Fibroblast of the conjunctiva (primary cell): Measurements from ENCODE around the gene ZACN.

Experiments used
- DNase-seq: peaks from one replicate; pipeline ENCODE4 v3.0.0-alpha.2; 2010; ENCODE audit warnings: low read depth

The ZACN gene

DNA sequence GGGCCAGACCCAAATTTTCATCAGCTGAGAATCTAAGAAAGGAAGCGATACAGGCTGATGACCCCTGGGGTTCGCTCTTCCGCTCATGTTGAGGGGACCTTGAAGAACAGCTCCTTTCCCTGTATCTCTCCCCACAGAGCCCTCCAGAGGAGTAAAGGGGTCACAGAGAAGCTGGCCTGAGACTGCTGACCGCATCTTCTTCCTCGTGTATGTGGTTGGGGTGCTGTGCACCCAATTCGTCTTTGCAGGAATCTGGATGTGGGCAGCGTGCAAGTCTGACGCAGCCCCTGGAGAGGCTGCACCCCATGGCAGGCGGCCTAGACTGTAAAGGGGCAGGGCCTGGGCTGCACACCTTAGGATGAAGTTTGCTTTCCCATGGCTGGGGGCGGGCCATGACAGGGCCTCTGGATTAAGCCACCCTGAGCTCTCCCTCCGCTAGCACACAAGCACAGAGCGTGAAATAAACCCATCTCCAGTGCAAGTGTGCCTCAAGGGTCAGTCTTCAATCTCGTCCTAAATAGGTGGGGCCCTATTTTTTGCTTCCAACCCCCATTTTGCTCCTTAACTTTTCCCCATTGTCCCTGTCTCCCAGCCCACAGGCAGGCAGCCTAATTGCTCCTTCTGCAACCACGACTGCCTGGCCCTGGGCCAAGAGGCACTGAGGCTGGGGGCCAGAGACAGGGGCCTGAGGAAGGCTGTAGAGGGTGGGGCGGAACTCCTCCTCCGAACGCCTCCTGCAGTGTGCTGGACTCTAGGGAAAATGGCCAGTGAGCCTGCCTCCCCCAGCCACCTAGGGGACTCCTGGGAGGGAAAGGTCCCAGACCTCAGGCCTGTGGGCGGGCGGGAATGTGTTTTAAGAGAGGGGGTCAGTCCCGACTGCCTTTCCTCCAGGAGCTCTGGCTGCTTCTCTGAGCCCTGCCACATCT, 3.6 kb downstream of the ZACN start:
- DNase-seq, result no peak

- DNase-seq, result no peak
These were observed 4.7 kb downstream of the ZACN start for GRCh38 chr17:76083536-76084182.

- no peak for DNase-seq
These were observed 6.2 kb downstream of the ZACN start for GRCh38 chr17:76085066-76085730.

- no peak for DNase-seq
These were observed 6.9 kb downstream of the ZACN start for GRCh38 chr17:76085731-76086366.

GRCh38 chr17:76086384-76086783, 7.4 kb downstream of the ZACN start:
- no peak for DNase-seq

- no peak for DNase-seq
These were observed 8.5 kb downstream of the ZACN start for GRCh38 chr17:76087531-76087930.

DNA sequence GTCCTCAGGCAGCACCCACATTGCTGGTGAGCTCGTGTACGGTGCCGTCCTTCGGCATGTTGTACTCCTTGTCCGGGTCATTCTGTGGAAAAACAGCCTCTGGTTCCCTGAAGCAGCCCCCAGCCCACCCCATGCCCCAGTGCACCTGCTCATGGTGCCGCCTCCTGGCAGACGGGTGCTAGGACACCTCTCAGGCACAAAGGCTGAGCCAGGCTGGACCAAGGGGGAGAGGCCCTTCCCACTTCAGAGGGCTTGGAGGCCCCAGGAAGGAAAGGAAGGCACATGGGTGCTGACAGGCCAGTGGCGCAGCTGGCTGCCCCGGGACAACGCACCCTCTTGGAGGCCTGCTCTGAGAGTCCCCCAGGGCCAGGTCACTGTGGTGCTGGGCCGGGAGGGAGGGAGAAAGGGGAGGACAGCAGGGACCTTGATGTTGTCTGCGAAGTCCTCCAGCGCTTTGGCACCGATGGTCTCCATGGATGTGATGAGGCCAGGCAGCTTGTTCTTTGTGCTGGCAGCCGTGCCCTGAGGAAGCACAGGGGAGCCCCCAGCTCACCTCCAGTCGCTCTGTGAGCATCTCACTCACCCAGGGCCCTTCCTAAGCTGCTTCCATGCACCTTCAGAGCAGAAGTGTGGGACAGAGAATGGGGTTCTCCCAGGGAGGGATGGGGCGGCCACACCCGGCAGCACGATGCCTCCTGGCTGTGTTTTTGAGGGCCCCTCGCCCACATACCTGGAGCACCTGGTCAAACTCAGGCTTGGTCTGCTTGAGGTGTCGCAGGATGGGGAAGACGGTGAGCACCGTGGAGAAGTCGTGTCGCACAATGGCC, 9.3 kb downstream of the ZACN start:
- DNase-seq, result no peak

DNA sequence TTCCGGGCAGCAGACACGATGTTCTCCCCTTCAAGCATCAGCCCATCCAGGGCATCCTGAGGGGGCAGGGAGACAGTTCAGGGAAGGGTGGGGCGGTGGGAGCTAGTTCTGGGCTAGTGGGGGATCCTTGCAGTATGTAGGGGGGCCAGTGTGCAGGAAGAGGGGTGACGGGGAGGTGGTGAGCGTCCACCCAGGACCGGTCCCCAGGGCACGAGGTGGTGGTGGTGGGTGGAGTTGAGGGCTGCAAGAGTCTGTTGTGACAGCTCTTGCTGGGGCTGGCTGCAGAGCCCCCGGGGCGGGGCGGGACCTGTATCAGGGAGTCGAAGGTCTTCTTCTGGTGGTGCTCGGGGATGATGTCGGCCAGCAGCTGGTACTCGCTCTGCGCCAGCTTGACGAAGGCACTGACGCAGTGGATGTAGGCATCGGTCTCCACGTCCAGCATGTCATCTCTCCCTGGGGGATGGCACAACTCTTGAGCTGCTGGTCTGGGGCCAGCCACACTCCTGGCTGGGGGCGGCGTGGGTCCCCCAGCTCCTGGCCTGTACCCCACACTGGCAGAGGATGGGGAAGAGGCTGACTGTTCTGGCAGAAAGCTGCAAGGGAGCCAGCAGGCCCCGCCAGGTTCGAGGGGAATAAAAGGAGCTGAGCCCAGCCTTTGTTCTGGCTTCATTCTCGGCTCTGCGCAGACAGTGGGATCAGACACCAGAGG, 10.0 kb downstream of the ZACN start:
- DNase-seq, result no peak

DNA sequence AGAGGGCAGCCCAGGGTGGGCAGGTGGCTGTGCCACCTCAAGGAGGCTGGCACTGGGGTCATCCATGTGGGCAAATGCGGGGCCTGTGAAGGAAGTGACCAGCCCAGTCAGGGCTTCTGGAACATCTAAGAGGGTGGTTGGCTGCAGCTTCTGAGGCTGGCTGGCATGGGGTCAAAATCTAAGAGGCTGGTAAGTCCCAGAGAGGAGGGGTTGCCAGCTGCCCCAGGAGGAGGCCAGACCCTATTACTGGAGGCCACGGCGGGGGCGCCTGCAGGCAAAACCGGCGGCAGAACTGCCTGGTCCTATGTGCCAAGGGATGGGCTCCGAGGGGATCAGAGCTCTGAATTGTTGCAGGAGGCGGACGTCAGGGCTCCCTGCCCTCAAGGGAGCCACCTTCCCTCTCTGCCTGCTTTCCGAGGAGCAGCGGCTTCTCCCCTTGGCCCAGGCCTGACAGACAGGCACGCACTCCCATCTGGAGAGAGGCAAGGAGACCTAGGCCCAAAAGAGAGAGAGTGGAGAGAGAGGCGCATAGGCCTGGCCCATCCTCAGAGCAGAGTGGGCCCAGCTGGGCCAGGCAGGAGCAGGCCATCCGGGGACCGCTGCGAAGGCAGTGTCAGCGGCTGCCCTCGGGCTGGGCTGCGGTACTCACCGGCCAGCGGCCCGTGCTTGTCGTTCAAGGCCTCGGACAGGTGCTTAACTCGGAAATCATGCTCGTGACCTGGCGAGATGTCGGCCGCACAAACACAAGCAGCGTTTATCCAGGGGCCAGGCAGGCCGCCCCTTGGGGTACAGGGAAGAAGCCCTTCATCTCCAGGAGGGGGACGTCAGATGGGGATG, 10.9 kb downstream of the ZACN start:
- DNase-seq, result no peak

DNA sequence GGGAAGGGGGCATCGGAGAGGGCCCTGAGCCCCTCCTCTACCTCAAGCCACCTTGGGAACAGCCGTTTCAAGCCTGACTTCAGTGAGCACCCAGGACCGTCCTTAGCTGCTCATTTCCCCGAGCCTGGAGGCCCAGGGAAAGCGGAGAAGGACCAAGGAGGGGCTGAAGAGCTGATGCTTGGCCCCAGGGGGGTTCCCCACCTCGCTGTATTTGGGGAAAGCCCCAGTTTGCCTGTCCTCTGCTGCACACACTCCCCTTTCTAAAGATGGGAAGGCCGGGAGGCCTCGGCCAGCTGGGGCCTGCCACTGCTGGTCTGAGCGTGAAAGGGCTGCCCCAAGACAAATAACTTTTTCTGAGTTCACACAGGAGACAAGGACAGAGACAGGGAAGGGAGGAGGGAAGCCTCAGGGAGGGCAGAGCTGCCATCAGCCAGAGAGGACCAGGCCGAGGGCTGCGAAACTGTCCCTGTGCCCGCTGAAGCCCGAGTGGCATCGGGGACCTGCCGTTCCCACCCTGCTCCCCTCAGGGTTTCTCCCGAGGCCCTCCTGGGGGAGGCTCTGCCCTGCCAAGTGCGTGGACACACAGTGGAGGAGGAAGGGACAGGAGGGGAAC, 11.6 kb downstream of the ZACN start:
- DNase-seq, result no peak

DNA sequence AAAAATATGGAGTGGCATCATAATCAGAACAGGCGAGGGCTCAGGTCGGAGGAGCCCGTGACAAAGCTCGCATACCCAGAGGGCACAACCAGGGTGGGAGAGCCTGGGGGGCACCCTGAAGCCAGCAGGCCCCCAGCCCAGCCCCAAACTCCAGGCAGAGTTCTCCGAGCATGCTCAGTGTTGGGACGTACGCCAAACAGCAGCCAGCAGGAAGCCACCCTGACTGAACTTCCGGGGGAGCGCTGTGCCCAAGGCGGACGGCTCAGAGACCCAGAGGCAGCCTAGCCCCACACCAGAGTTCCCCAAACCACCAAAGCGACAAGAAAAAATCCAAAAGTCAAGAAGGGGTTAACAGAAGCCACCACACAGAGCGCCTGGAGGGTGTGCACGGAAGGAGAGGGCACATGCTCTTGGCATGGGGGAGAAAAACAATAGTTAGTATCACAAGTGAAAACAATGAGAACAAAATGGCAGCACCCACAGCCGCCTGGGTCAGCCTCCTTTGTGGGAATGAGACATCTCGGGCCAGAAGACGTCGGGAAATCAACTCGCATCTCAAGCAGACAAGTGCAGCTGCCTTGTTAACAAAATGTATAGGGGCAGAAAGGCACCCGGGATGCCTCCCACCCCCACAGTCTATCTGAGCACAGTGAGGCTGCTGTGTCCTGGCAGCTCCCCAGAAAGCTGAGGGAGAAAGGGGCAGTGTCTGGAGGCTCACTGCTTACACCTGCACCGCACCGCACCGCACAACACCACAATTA, 12.7 kb downstream of the ZACN start:
- DNase-seq, result no peak

DNA sequence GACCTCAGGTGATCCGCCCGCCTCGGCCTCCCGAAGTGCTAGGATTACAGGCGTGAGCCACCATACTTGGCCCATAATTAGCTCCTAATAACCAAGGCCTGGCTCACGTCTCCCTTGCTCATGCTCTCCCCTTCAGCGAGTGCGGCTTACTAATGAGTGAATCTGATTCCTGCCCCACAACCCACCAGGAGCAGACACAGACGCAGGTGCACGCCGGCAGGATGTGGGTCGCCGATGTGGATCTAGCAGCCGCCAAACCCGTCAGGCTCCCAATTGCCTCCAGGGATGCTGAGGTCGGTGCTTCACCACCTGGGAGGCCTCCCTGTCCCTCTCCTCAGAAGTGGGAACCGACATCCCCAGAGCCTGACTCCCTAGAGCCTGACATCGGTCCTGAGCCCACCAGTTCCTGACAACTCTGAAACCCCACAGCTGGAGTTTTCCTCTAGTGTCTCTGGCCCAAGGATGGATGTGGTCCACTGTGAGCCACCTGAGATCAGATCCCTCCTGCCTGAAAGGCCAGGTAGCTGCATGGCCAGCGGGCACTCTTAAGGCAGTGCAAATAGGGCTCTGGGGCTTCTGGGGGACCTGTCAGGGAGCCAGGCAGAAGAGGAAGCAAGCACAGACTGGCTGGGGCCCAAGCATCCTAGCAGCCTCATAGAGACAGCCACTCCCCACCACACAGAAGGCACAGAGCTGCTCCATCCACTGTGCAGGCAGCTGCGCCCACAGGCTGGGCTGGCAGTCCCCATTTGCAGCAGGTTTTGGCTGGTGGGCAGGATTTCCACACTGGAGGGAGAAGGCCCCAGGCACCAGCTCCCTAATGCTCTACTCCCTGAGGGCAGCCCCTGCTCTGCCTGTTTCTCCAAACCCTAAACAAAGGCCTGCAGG, 13.8 kb downstream of the ZACN start:
- DNase-seq, result no peak

DNA sequence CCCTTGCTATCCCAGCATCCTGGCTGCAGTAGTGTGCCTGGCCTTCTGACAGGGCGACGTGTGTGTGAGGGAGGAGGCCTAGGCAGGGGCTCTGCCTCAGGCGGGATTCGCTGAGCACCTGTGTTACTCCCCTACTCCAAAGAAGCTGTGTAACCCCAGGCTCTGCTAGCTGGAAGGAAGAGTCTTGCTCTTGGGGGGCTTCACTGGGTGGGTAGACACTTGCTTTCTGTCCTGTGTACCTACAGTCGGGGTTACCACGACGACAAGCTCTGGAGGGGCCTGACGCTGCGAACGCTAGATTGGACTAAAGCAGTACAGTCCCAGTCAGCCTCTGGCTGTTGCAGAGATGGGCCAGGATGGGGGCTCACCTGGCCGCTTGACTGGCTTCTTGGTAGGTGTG, 15.1 kb downstream of the ZACN start:
- DNase-seq, result no peak

- no peak for DNase-seq
These were observed 17.0 kb downstream of the ZACN start for GRCh38 chr17:76095943-76096342.

- DNase-seq, result no peak
These were observed 18.8 kb downstream of the ZACN start for GRCh38 chr17:76097716-76098295.

DNA sequence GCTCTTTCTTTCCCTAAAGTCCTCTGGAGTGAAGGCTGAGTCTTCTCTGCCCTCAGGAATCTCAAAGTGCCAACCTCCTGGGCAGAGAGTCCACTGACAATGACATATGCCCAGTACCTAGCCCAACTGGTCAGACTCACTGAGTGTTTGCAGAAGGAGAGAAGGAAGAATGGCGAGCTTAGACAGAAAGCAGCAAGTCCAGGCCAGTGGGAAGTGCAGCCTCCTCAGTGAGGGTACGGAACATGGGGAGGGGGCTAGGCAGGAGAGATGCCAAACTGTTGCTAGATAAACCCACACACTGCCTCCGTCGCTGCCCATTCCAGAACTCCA, 23.9 kb downstream of the ZACN start:
- no peak for DNase-seq
